WTC11 (cell line): Measurements from ENCODE around the gene ZNF213. TPM values are rescaled to one million over a fixed set of nuclear protein-coding genes. Genes with fewer than 3 reads are reported as not detected.

ENCODE experiments used
- ATAC-seq: fragments of 200-7000 bp; cut with Tn5 transposase; 2 replicates; pipeline ENCODE4 v1.10.0; 2021; ENCODE audit warnings: mild to moderate bottlenecking, moderate library complexity
- CTCF ChIA-PET: fragments of 300-600 bp; sonication (Branson Sonifier 250); formaldehyde crosslinking; loops from one replicate; lab custom pipeline; 2021; ENCODE audit warnings: antibody characterized with exemption; lab: Charles Lee
- POLR2A ChIA-PET: fragments of 350-600 bp; sonication (Branson Sonifier 250); formaldehyde crosslinking; loops from one replicate; lab custom pipeline; 2021; ENCODE audit warnings: antibody characterized with exemption; lab: Charles Lee
- DNase-seq: peaks from one replicate; pipeline ENCODE4 v3.0.0; 2021; ENCODE audit warnings: low spot score
- H3K27ac Mint-ChIP-seq: 2 replicates; pipeline ENCODE4 v1.8.0; 2021; ENCODE audit warnings: mixed read lengths
- H3K27me3 Mint-ChIP-seq: 2 replicates; pipeline ENCODE4 v1.8.0; 2021; ENCODE audit warnings: low read depth, mild to moderate bottlenecking, moderate library complexity, mixed read lengths
- H3K36me3 Mint-ChIP-seq: 2 replicates; pipeline ENCODE4 v1.8.0; 2021; ENCODE audit warnings: mixed read lengths
- H3K4me1 Mint-ChIP-seq: 2 replicates; pipeline ENCODE4 v1.8.0; 2022; ENCODE audit warnings: mixed read lengths
- H3K4me3 Mint-ChIP-seq: 2 replicates; pipeline ENCODE4 v1.8.0; 2021; ENCODE audit warnings: mild to moderate bottlenecking, moderate library complexity, mixed read lengths
- H3K9me3 Mint-ChIP-seq: 2 replicates; pipeline ENCODE4 v1.8.0; 2021; ENCODE audit warnings: mixed read lengths
- ATF6 ChIP-seq: sonication (generic); formaldehyde crosslinking; IDR thresholded peaks from 2 replicates; pipeline ENCODE4 v1.8.1; 2023; ENCODE audit warnings: mild to moderate bottlenecking, missing genetic modification reagents
- CDX4 ChIP-seq: fragments of 250-450 bp; sonication (Bioruptor Pico); IDR thresholded peaks from 2 replicates; pipeline ENCODE4 v1.9.0; 2021; ENCODE audit warnings: moderate library complexity, mild to moderate bottlenecking, inconsistent platforms, borderline replicate concordance
- ESRRA ChIP-seq: sonication (generic); formaldehyde crosslinking; IDR thresholded peaks from 2 replicates; pipeline ENCODE4 v1.8.1; 2022; ENCODE audit warnings: mild to moderate bottlenecking, missing genetic modification reagents, borderline replicate concordance
- HMGXB4 ChIP-seq: sonication (generic); formaldehyde crosslinking; IDR thresholded peaks from 2 replicates; pipeline ENCODE4 v1.8.1; 2023; ENCODE audit warnings: mild to moderate bottlenecking, moderate library complexity, missing genetic modification reagents
- JUN ChIP-seq: sonication (generic); formaldehyde crosslinking; IDR thresholded peaks from 2 replicates; pipeline ENCODE4 v1.8.0; 2023; ENCODE audit warnings: mild to moderate bottlenecking, missing genetic modification reagents
- MXD4 ChIP-seq: fragments of 250-450 bp; sonication (Bioruptor Pico); IDR thresholded peaks from 2 replicates; pipeline ENCODE4 v1.8.0; 2021; ENCODE audit warnings: mild to moderate bottlenecking, moderate library complexity, borderline replicate concordance
- NFYB ChIP-seq: sonication (generic); formaldehyde crosslinking; conservative IDR thresholded peaks from 2 replicates; pipeline ENCODE4 v1.8.0; 2022; ENCODE audit warnings: low read depth, missing genetic modification reagents
- PRDM15 ChIP-seq: sonication (generic); formaldehyde crosslinking; IDR thresholded peaks from 2 replicates; pipeline ENCODE4 v1.8.0; 2022; ENCODE audit warnings: missing genetic modification reagents
- RORB ChIP-seq: fragments of 250-450 bp; sonication (Bioruptor Pico); IDR thresholded peaks from 2 replicates; pipeline ENCODE4 v1.9.0; 2021; ENCODE audit warnings: mild to moderate bottlenecking
- ZNF263 ChIP-seq: sonication (generic); formaldehyde crosslinking; IDR thresholded peaks from 2 replicates; pipeline ENCODE4 v1.8.1; 2022; ENCODE audit warnings: low read depth, mild to moderate bottlenecking, moderate library complexity, missing genetic modification reagents
- ZNF416 ChIP-seq: fragments of 250-450 bp; sonication (Bioruptor Pico); IDR thresholded peaks from 2 replicates; pipeline ENCODE4 v1.9.0; 2021; ENCODE audit warnings: mild to moderate bottlenecking, inconsistent platforms
- ZNF532 ChIP-seq: fragments of 250-450 bp; sonication (Bioruptor Pico); IDR thresholded peaks from 2 replicates; pipeline ENCODE4 v1.9.0; 2021; ENCODE audit warnings: mild to moderate bottlenecking, borderline replicate concordance
- total RNA-seq: library from RNA; stranded (reverse); gene quantifications from 3 replicates; pipeline ENCODE4 v1.2.3, GENCODE V29; 2021

The ZNF213 gene
- total RNA-seq, 1 experiment from 2014 or later = 11.6 TPM

- TF ChIP-seq PRDM15 (CRISPR knock-in tag) (no peak), MXD4 (CRISPR knock-in tag) (no peak), RORB (no peak), JUN (CRISPR knock-in tag) (no peak), CDX4 (no peak), NFYB (CRISPR knock-in tag) (no peak), ZNF532 (CRISPR knock-in tag) (no peak), ZNF416 (no peak), ATF6 (CRISPR knock-in tag) (no peak), HMGXB4 (CRISPR knock-in tag) (no peak), ESRRA (CRISPR knock-in tag) (no peak), ZNF263 (no peak)
- peaks cover 24% of the 10 kb centered on the region for H3K4me1 Mint-ChIP-seq
- H3K27me3 Mint-ChIP-seq = no peaks in the 10 kb centered on the region
- H3K9me3 Mint-ChIP-seq = no peaks in the 10 kb centered on the region
- POLR2A ChIA-PET = interaction anchor here (0.6 to 1.2 kb wide), 5 partner anchors 15 to 36 kb away, joined by 3 to 6 read pairs (median 4); partner anchors contain the start of genes ZNF213 and ZSCAN10
- H3K27ac Mint-ChIP-seq = peak overlapping the region; percentile 33; the same call in 1 of the 2 replicates
- no peak for ATAC-seq
- CTCF ChIA-PET = interaction anchor here (0.6 to 6.7 kb wide), 19 partner anchors 9 to 132 kb away, joined by 3 to 112 read pairs (median 6); partner anchors contain the start of genes ZNF213 and ZSCAN10
- no peak for DNase-seq
- H3K36me3 Mint-ChIP-seq = peaks cover 23% of the 10 kb centered on the region
- peak overlapping the region; percentile 49 for H3K4me3 Mint-ChIP-seq
These were observed 19.8 kb upstream of the ZNF213 start for GRCh38 chr16:3115003-3115402.
